HepG2 (cell line): ENCODE data around the gene PTGDS. TPM values are rescaled to one million over a fixed set of nuclear protein-coding genes. Genes with fewer than 3 reads are reported as not detected.

Experiments used
- CHCHD3 ChIP-seq: sonication (generic); formaldehyde crosslinking; IDR thresholded peaks from 2 replicates; pipeline ENCODE4 v1.8.0; 2022; ENCODE audit warnings: mild to moderate bottlenecking, missing genetic modification reagents, moderate library complexity
- FLYWCH1 ChIP-seq: sonication (generic); formaldehyde crosslinking; IDR thresholded peaks from 2 replicates; pipeline ENCODE4 v1.8.1; 2023; ENCODE audit warnings: mild to moderate bottlenecking, missing genetic modification reagents
- GTF2F1 ChIP-seq: fragments of 150-350 bp; IDR thresholded peaks from 2 replicates; pipeline ENCODE4 v1.6.1; 2014; ENCODE audit warnings: low read length
- HOXD1 ChIP-seq: sonication (generic); formaldehyde crosslinking; IDR thresholded peaks from 2 replicates; pipeline ENCODE4 v1.5.0; 2020; ENCODE audit warnings: missing genetic modification reagents
- KDM1A ChIP-seq: IDR thresholded peaks from 2 replicates; pipeline ENCODE4 v1.6.1; 2016; ENCODE audit warnings: missing compliant biosample characterization
- LBX2 ChIP-seq: sonication (generic); formaldehyde crosslinking; IDR thresholded peaks from 2 replicates; pipeline ENCODE4 v1.5.0; 2020; ENCODE audit warnings: missing genetic modification reagents, mild to moderate bottlenecking, borderline replicate concordance
- NCOA5 ChIP-seq: sonication (generic); formaldehyde crosslinking; IDR thresholded peaks from 2 replicates; pipeline ENCODE4 v1.4.0; 2020; ENCODE audit warnings: missing genetic modification reagents
- PHF5A ChIP-seq: IDR thresholded peaks from one replicate; pipeline ENCODE4 v1.6.1; 2018; ENCODE audit warnings: low read depth, missing genetic modification reagents; ENCODE audit not compliant: unreplicated experiment
- RXRB ChIP-seq: IDR thresholded peaks from 2 replicates; pipeline ENCODE4 v1.6.1; 2016; ENCODE audit warnings: borderline replicate concordance, missing genetic modification reagents, missing compliant biosample characterization
- TCF12 ChIP-seq, 2 experiments: fragments of 450-650 bp in 1 of 2; sonication (generic) in 1 of 2; formaldehyde crosslinking in 1 of 2; IDR thresholded peaks; 2 replicates each; pipeline versions ENCODE4 v1.6.1 to v1.8.0; 2017 to 2022; ENCODE audit warnings: antibody characterized with exemption in 1 of 2, mild to moderate bottlenecking in 1 of 2, missing genetic modification reagents in 1 of 2, moderate library complexity in 1 of 2
- ZNF205 ChIP-seq: IDR thresholded peaks from 2 replicates; pipeline ENCODE4 v1.6.1; 2018; ENCODE audit warnings: missing biosample characterization, missing genetic modification reagents
- ZNF598 ChIP-seq: sonication (generic); formaldehyde crosslinking; IDR thresholded peaks from 2 replicates; pipeline ENCODE4 v1.5.1; 2020; ENCODE audit warnings: mild to moderate bottlenecking, missing genetic modification reagents, borderline replicate concordance
- polyA plus RNA-seq, 8 experiments: library from polyadenylated mRNA; depleted of rRNA in 3 of 8; stranded (reverse) in 7 of 8; unstranded in 1 of 8; fragments of >200 nt; fragmentation: Illumina TruSeq in 4 of 8; extraction: Trizol in 4 of 8; gene quantifications; 2 replicates each; pipeline versions ENCODE4 v1.2.1 to v1.2.3, GENCODE V29; 2011 to 2016; ENCODE audit warnings: low read depth in 4 of 8, missing spikeins in 1 of 8, mixed read lengths in 1 of 8; ENCODE audit not compliant: insufficient read depth in 1 of 8
- total RNA-seq, 5 experiments: library from RNA; depleted of rRNA; stranded (reverse); fragments of >200 nt; fragmentation: Illumina TruSeq; extraction: Trizol; gene quantifications; 2 replicates each; pipeline ENCODE4 v1.2.3, GENCODE V29; 2016; ENCODE audit warnings: low read depth in 1 of 5
- TF ChIP-seq, protein P1 (sequence below): sonication (generic); formaldehyde crosslinking; IDR thresholded peaks from 2 replicates; pipeline ENCODE4 v1.4.0; 2020; ENCODE audit warnings: missing genetic modification reagents
- TF ChIP-seq, protein P2 (sequence below): sonication (generic); formaldehyde crosslinking; IDR thresholded peaks from 2 replicates; pipeline ENCODE4 v1.4.0; 2020; ENCODE audit warnings: missing genetic modification reagents
- TF ChIP-seq, protein P3 (sequence below): sonication (generic); formaldehyde crosslinking; IDR thresholded peaks from 2 replicates; pipeline ENCODE4 v1.5.0; 2020; ENCODE audit warnings: missing genetic modification reagents
- TF ChIP-seq, protein P4 (sequence below): sonication (generic); formaldehyde crosslinking; IDR thresholded peaks from 2 replicates; pipeline ENCODE4 v1.4.0; 2020; ENCODE audit warnings: missing genetic modification reagents; ENCODE audit errors: not compliant biosample characterization

Gene PTGDS
- total and polyA plus RNA-seq, 2 of the 13 experiments (the other 11 are each of a cell fraction or from before 2014, with no cell fraction given): 0.33 to 0.50 TPM

GRCh38 chr9:136949817-136950655 is 27.3 kb upstream of the PTGDS start (continued):
- TF ChIP-seq, protein P1, sequence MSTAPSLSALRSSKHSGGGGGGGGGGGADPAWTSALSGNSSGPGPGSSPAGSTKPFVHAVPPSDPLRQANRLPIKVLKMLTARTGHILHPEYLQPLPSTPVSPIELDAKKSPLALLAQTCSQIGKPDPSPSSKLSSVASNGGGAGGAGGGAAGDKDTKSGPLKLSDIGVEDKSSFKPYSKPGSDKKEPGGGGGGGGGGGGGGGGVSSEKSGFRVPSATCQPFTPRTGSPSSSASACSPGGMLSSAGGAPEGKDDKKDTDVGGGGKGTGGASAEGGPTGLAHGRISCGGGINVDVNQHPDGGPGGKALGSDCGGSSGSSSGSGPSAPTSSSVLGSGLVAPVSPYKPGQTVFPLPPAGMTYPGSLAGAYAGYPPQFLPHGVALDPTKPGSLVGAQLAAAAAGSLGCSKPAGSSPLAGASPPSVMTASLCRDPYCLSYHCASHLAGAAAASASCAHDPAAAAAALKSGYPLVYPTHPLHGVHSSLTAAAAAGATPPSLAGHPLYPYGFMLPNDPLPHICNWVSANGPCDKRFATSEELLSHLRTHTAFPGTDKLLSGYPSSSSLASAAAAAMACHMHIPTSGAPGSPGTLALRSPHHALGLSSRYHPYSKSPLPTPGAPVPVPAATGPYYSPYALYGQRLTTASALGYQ (CRISPR knock-in tag): no peak; the same call in 1 of the 2 replicates
- TF ChIP-seq, protein P2, sequence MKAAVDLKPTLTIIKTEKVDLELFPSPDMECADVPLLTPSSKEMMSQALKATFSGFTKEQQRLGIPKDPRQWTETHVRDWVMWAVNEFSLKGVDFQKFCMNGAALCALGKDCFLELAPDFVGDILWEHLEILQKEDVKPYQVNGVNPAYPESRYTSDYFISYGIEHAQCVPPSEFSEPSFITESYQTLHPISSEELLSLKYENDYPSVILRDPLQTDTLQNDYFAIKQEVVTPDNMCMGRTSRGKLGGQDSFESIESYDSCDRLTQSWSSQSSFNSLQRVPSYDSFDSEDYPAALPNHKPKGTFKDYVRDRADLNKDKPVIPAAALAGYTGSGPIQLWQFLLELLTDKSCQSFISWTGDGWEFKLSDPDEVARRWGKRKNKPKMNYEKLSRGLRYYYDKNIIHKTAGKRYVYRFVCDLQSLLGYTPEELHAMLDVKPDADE (CRISPR knock-in tag): no peak
- TF ChIP-seq ZNF598 (no peak), NCOA5 (CRISPR knock-in tag) (no peak), HOXD1 (CRISPR knock-in tag) (peak; percentile 26; the same call in 1 of the 2 replicates), FLYWCH1 (CRISPR knock-in tag) (no peak), PHF5A (no peak), RXRB (CRISPR knock-in tag) (no peak), CHCHD3 (CRISPR knock-in tag) (no peak), GTF2F1 (no peak), KDM1A (CRISPR knock-in tag) (no peak), ZNF205 (CRISPR knock-in tag) (no peak; the same call in 1 of the 2 replicates), TCF12 (IDR thresholded peaks at IDR 0.05) (no peak), TCF12 (CRISPR knock-in tag; IDR thresholded peaks at IDR 0.05) (no peak), LBX2 (CRISPR knock-in tag) (no peak)
- TF ChIP-seq, protein P3, sequence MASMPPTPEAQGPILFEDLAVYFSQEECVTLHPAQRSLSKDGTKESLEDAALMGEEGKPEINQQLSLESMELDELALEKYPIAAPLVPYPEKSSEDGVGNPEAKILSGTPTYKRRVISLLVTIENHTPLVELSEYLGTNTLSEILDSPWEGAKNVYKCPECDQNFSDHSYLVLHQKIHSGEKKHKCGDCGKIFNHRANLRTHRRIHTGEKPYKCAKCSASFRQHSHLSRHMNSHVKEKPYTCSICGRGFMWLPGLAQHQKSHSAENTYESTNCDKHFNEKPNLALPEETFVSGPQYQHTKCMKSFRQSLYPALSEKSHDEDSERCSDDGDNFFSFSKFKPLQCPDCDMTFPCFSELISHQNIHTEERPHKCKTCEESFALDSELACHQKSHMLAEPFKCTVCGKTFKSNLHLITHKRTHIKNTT: no peak
- TF ChIP-seq, protein P4, sequence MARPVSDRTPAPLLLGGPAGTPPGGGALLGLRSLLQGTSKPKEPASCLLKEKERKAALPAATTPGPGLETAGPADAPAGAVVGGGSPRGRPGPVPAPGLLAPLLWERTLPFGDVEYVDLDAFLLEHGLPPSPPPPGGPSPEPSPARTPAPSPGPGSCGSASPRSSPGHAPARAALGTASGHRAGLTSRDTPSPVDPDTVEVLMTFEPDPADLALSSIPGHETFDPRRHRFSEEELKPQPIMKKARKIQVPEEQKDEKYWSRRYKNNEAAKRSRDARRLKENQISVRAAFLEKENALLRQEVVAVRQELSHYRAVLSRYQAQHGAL: no peak
